ENCODE results near the gene WDR5.

GRCh38 chr9:134111064-134111463, 24.8 kb upstream of the WDR5 start:
- TF ChIP-seq CTCF (conservative IDR thresholded peaks at IDR 0.05 in 1 of 2, IDR thresholded peaks at IDR 0.05 in 1 of 2; ENCODE audit: extremely low read depth in 1 of 2, insufficient read depth in 1 of 2, low read depth in 1 of 2, low read length in 2 of 2) (no peak), EZH2 (IDR thresholded peaks at IDR 0.05; ENCODE audit: borderline replicate concordance, low read length) (no peak)

Data from mammary epithelial cell (primary cell).